ENCODE data around the gene MDM4.
"Not testable (repeated sequence)": the region's sequence is repeated elsewhere in the genome, so short reads cannot be mapped to it uniquely, and the experiment has no call there.

The MDM4 gene

DNA sequence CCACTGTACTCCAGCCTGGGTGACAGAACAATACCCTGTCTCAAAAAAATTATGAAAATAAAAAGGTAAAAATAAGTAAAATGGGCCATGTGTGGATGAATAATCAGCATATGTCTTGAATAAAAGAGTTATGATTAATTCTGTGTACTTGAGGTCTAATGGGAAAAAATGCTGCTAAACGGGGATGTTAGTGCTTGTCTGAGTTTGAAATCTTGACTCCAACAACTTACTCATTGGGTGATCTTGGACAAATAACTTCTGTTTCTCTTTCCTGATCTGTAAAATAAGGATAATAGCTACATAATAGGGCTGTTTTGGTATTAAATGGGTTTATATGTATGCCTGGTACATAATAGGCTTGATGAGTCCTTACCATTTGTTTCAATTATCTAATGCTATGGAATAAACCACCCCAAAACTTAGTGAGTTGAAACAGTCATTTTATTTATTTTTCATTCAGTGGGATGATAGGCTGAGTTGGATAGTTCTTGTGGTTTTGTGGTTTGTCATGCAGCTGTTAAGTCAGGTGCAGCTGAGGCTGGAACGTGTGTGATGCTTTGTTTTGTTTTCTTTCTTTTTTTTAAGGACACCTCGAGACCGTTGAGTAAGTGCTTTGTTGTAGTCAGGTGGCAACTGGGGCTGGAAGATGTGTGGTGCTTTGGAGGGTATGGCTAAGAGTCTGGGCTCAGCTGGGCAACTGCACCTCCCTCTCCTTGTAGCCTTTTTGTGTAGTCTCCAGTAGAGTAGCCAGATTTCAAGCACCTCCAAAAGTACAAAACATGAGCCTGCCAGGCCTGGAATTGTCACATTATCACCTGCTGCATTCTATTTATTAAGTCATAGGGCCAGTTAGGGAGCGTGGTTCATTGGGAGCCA, 4.9 kb downstream of the MDM4 start:
- no peak for DNase-seq

DNA sequence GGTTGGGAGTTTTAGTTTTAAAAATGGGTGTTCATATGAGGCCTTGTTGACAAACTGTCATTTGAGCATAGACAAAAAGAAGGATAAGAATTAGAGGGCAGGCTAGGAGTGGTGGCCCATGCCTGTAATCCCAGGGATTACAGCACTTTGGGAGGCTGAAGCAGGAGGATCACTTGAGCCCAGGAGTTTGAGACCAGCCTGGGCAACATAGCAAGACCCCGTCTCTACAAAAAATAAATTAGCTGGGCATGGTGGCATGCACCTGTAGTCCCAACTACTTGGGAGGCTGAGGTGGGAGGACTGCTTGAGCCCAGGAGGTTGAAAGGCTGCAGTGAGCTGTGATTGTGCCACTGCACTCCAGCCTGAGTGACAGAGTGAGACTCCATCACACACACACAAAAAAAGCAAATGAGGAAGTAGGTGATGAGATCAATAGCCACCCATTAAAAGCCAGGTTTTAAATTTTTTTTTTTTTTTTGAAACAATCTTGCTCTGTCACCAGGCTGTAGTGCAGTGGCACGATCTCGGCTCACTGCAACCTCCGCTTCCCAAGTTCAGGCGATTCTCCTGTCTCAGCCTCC, 5.8 kb downstream of the MDM4 start:
- DNase-seq = not testable (repeated sequence)

DNA sequence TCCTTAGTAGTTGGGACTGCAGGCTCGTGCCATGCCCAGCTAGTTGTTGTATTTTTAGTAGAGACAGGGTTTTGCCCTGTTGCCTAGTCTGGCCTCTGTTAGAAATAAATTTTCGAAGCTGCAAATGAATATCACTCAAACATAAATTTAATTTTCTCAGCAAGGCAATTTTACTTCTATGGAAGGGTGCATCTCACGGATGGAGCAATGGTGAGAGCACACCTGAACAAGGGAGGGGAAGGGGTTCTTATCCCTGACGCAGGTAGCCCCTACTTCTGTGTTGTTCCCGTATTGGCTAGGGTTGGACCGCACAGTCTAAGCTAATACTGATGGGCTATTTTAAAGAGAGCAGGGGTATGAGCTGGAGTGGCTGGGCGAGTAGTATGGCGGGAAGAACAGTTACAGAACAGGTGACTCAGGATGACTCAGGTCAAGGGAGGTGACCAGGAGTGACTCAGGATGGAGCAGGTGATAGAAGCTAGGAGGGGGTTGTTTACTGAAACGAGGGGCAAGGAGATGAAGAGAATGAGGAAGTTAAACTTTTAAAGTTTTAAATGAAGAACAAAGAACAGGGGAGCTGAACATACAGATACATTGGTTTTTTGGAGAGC, 7.5 kb downstream of the MDM4 start:
- no peak for DNase-seq

DNA sequence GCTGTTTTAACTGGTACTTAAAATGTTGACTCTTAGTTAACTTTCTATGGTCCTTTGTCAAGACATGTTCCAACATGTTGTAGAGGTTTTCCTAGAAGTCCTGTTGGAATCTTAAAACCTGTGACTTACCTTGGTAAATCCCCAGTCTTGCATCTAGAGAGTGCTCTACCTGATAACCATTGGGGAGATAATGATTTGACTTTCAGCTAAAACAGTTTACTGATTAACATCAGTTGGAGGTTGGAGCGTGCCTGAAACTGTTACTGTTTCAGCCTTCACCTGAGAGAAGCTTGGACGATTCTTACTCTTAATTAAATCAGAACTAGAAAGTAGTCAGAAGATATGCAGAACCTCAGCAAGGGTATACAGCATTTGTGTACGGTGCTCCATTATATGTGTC, 8.8 kb downstream of the MDM4 start:
- DNase-seq = no peak

DNA sequence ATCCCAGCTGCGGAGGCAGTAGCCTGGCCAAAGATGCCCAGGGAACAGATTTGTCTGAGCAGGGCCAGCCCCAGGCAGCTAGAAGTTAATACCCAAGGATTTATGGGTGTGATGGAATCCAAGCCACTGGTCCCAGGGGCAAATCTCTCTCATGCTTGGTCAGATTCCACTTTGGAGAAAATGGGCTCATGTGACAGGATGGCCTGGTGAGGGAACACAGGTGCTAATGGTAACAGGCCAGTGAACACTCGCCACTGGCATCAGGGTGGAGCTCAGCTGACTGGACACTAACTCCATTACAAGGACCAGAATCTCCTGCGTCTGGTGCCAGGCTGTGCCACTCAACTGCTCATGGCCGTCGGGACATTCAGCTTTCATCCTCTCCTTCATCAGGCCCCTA, 12.0 kb downstream of the MDM4 start:
- no peak for DNase-seq

DNA sequence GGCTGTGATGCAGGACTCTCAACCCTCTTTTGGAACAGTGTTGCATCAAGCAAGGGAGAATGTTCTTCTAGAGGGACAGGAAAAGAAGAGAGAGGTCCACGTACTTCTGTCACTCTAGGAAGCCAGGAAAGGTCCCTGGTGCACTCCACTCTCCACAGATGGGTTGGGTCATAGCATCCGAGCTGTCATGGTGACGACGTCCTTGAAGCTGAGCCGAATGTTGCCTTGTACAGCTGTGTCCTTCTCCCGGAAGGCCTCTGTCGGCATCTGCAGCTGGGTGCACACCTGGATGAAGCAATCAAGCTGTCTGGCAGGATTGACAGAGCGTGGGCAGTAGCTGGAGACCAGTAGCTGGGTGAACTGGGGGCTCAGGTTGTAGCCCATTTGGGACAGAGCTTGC, 12.5 kb downstream of the MDM4 start:
- DNase-seq = no peak

DNA sequence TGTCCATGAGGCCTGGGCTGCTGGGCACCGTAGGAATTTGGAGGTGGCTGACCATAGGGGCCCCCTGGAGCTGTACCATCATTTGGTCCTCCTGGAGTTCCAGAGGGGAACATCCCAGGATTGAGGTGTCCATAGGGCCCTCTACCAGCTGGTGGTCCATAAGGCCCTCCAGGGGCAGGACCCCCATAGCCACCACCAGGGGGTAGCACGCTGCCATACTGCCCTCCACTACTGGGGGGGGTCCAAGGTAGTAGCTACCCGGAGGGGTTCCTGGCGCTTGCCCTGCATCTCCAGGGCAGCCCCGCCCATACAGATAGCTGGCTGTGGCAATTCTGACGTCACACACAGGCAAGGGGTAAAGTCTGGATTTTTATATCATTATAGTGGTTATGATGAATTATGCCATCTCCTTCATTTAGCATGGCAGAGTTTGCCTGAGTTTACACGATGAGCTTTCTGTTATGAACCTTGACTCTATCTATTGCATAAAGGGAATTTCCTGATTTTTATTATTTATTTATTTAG, 13.2 kb downstream of the MDM4 start:
- DNase-seq = no peak

DNA sequence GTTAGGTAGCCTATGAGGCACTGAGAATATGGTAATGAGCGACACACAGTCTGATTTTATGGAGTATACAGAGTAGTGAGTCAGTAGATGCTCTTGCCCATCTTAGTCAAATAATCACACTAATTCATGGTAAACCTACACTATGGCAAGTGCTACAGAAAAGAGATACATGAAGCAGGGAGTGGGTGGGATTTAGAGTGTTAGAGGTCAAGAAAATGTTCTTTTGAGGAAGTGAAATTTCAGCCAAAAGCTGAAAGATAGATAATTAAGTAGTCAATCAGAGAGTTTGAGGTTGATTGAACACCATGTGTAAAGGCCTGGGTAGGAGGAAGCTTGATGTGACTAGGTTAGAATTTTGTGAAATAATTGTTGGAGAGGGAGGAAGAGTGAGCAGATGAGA, 14.7 kb downstream of the MDM4 start:
- DNase-seq = no peak

DNA sequence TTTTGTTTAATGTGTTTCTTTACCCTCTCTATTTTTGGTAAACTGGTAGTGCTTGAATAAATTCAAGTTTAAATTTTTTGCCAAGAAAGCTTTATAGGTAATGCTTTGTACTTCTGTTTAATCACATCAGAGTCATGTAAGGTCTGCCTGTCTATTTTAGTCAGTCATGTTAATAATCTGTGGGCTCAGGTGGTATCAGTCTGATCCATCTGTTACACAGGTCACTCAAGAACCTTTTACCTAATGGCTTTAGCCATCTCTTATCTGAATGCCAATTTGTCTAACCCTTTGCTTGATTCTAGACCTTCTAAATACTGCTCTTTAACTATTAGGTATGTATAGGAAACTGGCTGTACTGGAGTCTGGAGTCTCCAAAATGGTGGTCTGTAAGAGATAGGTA, 16.6 kb downstream of the MDM4 start:
- DNase-seq = no peak

DNA sequence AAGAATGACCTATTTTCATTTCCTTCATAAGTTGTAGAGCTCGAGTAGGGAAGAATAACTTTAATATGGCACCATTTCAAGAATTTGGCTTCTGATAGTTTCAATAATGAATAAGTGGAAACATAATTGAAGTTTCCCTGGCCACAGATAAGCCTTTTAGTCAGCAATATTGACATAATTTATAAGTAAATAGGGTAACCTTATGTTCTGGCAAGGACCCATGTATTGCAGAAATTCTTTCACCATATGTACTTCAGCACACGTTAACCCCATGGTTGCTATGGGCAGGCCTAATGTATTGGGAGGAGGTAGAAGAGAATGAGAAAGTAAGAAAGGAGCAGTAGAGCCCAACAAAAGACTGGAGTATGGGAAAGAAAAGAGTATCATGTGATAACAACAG, 25.4 kb downstream of the MDM4 start:
- no peak for DNase-seq

DNA sequence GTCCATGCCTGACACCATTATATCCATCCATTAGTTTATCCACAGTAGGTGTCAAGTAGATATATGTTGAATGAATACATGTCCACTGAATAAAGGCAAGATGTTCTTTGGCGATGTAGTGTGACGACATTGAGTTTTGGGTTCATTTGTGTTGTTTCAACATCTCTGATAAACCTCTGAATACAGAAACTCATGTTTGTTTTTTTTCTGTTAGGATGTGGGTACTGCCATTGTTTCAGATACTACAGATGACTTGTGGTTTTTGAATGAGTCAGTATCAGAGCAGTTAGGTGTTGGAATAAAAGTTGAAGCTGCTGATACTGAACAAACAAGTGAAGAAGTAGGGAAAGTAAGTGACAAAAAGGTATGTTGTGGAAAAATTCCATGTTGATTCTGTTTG, 28.1 kb downstream of the MDM4 start:
- DNase-seq = no peak

DNA sequence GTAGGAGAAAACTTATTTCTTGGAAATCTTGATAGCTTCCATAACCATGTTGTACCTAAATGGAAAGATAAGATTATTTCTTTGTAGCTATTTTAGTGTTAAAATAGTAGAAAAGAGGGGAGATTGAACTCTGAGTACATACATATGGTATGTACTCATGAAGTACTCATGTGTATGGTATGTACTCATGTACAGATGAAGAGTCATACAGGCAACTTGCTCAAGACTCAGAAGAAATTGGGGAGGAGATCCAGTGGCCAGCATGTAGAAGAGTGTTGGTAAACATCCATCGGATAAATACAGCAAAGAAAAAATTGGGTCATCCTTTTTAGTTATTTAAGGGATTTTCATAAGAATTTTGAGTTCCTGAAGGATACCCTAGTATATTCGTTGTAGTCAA, 29.0 kb downstream of the MDM4 start:
- no peak for DNase-seq

DNA sequence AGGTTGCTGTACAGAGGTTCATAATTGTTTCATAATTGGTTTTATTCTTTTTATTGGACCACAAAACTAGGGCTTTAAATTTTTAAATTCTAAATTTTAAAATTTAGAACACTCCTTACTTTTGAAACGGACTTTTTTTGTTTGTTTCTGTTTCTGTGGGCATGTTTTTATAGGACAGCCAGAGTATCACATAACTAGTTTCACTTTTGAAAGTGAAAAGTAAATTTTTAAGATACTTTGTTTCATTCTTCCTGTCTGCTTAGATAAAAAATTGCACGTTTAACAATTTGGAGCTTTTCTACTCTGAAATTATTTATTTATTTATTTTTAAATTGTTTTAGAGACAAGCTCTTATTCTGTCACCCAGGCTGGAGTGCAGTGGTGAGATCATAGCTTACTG, 29.7 kb downstream of the MDM4 start:
- no peak for DNase-seq

DNA sequence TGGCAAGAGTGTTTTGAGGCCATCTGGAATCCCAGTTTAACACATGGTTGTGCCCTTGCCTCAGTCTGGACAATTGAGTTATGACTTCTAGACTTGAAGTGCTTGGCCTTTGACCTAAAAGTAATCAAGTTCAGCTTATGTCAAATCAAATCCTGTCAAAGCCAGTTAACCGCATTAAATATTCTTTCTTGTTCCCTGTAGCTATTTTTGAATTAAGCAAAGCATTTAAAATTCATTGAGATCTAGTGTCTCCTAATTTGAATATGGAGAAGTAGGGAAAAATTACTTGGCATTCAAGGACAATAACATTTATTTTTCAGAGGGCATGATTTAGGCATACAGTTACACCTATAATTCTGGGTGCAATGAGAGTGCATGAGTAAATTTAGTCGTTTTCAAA, 32.1 kb downstream of the MDM4 start:
- no peak for DNase-seq

DNA sequence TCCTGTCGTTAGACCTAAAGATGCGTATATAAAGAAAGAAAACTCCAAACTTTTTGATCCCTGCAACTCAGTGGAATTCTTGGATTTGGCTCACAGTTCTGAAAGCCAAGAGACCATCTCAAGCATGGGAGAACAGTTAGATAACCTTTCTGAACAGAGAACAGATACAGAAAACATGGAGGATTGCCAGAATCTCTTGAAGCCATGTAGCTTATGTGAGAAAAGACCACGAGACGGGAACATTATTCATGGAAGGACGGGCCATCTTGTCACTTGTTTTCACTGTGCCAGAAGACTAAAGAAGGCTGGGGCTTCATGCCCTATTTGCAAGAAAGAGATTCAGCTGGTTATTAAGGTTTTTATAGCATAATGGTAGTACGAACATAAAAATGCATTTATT, 33.1 kb downstream of the MDM4 start:
- DNase-seq = no peak

DNA sequence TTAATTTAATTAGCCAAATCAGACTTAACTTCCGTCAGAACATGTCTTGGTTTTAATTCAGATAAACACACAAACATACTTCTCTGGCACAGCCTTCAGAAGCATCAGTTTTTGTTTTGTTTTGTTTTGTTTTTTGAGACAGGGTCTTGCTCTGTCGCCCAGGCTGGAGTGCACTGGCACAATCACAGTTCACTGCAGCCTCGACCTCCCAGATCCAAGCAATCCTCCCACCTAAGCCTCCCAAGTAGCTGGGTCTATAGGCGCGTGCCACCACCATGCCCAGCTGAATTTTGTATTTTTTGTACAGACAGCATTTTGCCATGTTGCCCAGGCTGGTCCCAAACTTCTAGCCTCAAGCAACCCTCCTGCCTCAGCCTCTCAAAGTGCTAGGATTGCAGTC, 34.7 kb downstream of the MDM4 start:
- DNase-seq = no peak

DNA sequence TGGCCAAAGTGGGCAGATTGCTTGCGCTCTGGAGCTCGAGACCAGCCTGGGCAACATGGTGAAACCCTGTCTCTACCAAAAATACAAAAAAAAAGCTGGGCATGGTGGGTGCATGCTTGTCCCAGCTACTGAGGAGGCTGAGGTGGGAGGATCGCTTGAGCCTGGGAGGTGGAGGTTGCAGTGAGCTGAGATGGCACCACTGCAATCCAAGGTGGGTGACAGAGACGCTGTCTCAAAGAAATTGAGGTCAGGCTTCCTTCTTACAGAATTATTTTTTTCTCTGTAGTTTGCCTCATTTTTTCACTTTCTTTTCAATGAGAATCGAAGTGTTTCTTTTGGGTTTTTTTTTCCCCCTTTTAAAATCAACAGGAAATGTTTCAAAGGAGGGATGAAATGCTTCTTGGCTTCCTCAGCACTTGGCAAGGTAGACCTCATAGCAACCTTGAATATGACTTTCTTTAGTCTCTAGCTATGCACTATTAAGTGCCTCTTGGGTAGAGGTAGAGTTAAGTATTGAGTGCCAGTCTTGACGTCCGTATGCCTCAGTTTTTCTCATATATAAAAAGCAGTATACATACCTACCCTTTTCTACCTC, 40.3 kb downstream of the MDM4 start:
- no peak for DNase-seq

DNA sequence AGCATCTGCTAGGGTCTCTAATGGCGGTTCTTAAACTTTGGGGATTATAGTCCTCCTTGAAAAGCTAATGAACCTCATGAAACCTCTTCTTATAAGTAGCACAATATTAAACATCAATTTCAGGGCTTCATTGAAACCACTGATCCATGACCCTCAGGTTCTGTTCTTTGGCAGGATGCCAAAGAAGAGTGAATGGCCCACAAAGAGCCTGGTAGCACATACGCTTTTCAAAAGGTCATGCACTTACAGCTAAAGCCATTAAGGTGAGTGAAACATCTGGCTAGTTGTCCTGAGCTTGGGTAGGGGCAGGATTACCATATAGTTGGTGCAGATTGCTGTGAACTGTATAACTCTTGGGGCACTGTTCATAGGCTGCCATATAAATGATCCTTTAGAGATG, 42.3 kb downstream of the MDM4 start:
- DNase-seq = no peak

DNA sequence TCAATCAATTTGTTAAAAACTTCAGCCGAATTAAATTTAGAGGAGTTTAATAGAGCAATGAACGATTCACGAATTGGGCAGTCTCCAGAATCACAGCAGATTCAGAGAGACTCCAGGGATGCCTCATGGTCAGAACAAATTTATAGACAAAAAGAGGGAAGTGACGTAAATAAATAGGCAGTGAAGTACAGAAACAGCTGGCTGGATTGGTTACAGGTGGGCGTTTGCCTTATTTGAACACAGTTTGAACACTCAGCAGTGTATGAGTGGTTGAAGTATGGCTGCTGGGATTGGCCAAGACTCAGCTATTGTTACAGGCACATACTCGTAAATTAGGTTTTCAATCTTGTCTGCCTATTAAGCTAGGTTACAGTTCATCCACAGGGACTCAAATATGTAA, 43.8 kb downstream of the MDM4 start:
- DNase-seq = not testable (repeated sequence)

DNA sequence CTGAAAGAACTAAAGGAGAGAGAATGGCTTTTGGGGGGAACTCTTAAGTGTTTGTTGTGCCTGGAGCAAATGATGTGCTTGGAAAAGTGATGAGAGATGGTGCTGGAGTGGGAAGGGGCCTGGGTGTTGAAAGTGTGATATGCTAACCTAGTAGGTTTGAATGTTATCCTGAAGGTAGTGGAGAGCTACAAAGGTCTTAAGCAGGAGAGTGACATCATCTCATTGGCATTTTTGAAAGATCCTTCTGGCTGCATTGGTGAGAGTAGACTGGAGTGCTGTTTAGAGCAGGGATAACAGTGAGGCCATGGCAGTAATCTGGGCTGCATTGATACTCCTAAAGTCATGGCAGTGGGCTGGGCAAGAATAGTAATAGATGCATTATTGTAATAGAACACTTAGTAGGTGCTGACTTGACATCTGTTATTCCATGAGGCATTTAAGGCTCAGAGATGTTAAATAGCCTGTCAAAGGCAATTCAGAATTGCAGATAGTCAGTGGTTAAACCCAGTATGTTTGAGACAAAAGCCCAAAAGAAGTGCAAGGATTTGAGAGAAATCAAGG, 44.5 kb downstream of the MDM4 start:
- no peak for DNase-seq

DNA sequence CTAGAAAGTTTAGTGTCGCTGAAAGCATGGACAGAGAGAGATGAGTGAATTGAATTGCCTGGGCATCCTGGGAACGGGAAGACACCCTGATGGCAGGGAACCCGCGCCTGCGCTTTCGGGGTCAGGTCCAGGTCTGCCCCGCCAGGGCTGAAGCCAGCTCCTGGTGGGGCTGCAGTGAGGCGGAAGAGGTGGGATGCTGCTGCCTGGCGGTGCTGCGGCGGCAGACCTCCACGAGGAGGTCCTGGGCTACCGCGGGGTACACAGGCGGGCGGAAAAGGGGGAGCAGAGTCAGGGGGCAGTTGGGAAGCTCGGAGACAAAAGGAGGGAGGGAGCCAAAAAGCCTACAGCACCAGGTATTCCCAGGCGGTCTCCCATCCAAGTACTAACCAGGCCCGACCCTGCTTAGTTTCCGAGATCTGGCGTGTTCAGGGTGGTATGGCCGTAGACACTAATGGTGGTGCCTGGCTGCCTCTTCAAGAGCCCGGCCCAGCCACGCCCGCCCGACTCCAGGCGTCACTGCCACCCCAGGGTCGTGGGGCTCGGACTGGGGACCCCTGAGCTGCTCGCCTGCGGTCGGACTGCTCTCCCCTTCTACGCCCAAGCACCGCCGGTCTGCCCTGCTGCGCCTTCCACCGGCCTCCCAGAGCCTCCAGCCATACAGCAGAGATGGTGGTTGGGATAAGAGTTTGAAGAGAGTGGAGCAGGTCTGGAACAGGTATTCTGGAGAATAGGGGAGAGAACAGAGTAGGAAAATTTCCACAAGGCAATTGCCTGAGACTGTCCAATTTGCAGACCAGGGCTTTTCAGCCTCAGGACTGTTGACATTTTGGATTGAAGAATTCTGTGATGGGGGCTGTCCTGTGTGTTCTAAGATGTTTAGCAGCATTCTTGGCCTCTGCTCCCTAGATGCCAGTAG, 46.1 kb downstream of the MDM4 start:
- DNase-seq = no peak

DNA sequence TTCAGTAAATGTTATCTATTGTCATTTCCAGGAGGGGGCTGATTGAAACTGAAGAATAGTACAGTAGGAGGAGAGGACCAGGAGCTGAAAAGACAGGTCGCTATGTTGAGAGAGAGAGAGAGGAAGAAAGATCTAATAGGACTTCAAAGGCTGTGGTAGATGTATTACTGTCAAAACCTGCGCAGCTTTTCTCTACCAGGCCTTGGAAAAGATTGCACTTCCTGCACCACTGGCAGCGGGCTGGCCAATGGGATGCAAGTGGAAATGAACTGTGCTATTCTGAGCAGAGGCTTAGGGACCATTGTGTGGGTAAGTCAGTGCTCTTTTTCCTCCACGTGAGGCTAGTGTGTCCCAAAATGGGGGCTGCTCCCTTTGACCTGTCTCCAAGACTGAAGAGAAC, 47.1 kb downstream of the MDM4 start:
- DNase-seq = no peak
